Right lobe of liver (tissue), 6 donors: ENCODE measurements around the gene MFSD6. TPM values are rescaled to one million over a fixed set of nuclear protein-coding genes. Genes with fewer than 3 reads are reported as not detected.
"Not testable (repeated sequence)": the region's sequence is repeated elsewhere in the genome, so short reads cannot be mapped to it uniquely, and the experiment has no call there.

ENCODE experiments used
- ATAC-seq, 4 donors: fragments of 200-7000 bp; cut with Tn5 transposase; one replicate each; pipeline ENCODE4 v1.9.1; 2020; ENCODE audit warnings: mild to moderate bottlenecking in 4 of 4, moderate library complexity in 4 of 4
- DNase-seq, 3 donors: peaks; one replicate each; pipeline ENCODE4 v3.0.0-alpha.2; 2020
- H3K27ac ChIP-seq, 3 donors: fragments of 200-600 bp; one replicate each; pipeline ENCODE4 v1.8.0; 2022
- H3K27me3 ChIP-seq, 2 donors: fragments of 200-600 bp; one replicate each; pipeline ENCODE4 v1.8.0; 2022
- H3K36me3 ChIP-seq, 4 donors: fragments of 200-600 bp; sonication (generic) in 1 of 4; one replicate each; pipeline versions ENCODE4 v1.5.1 to v1.8.0; 2017 to 2022; ENCODE audit warnings: control low read depth in 1 of 4
- H3K4me1 ChIP-seq, 4 donors: fragments of 200-600 bp; sonication (generic) in 1 of 4; one replicate each; pipeline versions ENCODE4 v1.5.1 to v1.8.0; 2017 to 2022; ENCODE audit warnings: control low read depth in 1 of 4
- H3K4me3 ChIP-seq, 3 donors: fragments of 200-600 bp; one replicate each; pipeline ENCODE4 v1.8.0; 2022
- H3K9me3 ChIP-seq, 4 donors: fragments of 200-600 bp; sonication (generic) in 1 of 4; one replicate each; pipeline versions ENCODE4 v1.5.1 to v1.8.0; 2017 to 2022; ENCODE audit warnings: control low read depth in 1 of 4
- POLR2A ChIP-seq: fragments of 450-650 bp; IDR thresholded peaks from one replicate; pipeline ENCODE4 v1.6.1; 2017; ENCODE audit warnings: antibody characterized with exemption, mild to moderate bottlenecking
- WGBS: methylation state at CpG from one replicate; pipeline ENCODE4 v1.1.6; 2018; ENCODE audit warnings: low coverage, low lambda C conversion rate; ENCODE audit not compliant: insufficient coverage; ENCODE audit errors: missing lambda C conversion rate; 5-methylcytosine and 5-hydroxymethylcytosine counted together
- intact Hi-C, 2 donors: fragments of 100-400 bp; cut with DNase I; formaldehyde crosslinking; loops; one replicate each; pipeline versions ENCODE4 v1.11.2 to v1.14.1; 2022
- total RNA-seq, 6 experiments: library from RNA; depleted of rRNA in 2 of 6; stranded (reverse); fragments of >200 nt in 2 of 6; fragmentation: NEBNext Ultra II Directional in 3 of 6; extraction: Animal tissue kit (Norgen Biotek cat#: 25700) in 3 of 6; gene quantifications; one replicate each; pipeline versions ENCODE4 v1.1.0 to v1.2.4, GENCODE V29; 2016 to 2023
- TF ChIP-seq, protein P1 (sequence below), 4 donors: fragments of 200-600 bp in 3 of 4; fragments of 450-650 bp in 1 of 4; IDR thresholded peaks; one replicate each; pipeline versions ENCODE4 v1.5.1 to v1.8.0; 2016 to 2022; ENCODE audit warnings: antibody characterized with exemption in 4 of 4, mild to moderate bottlenecking in 2 of 4
- donor health status: DM: no; HTN: yes; CAD: no.
- donor health status: DM: no; HTN: no; CAD: no.
- donor health status: DM: no; HTN: no; CAD: no.
- donor health status: DM: no; HTN: yes; CAD: no.
- donor health status: DM: no; HTN: yes; CAD: no.

MFSD6 gene
- total RNA-seq, 6 experiments from 2014 or later, result 1.5 to 14.8 (median 4.1) TPM

DNA sequence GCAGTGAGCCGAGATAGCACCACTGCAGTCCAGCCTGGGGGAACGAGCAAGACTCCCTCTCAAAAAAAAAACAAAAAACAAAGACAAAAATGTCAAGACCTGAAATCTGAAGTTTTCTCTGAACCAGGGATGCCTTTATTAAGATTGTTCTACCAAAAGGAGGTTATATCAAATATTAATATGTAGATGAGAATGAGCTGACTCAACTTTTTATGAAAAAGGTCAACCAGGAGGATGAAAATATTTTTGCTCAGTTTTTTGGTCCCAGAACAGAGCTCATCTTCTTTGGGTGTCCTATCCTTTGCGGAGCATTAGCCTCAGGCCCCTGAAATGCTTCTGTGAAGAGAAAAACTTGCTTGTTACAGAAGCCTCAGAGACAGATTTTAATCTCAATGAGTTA, 82.3 kb downstream of the MFSD6 start:
- WGBS, result 97% methylated on average over 3 of the region's 3 CpGs

DNA sequence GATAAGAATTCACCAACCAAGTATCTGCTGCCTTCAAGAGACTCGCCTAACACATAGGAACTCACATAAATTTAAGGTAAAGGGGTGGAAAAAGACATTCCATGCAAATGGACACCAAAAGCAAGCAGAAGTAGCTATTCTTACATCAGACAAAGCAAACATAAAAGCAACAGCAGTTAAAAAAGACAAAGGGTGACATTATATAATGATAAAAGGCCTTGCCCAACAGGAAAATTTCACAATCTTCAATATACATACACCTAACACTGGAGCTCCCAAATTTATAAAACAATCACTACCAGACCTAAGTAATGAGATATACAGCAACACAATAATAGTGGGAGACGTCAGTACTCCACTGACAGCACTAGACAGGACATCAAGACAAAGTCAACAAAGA, 84.9 kb downstream of the MFSD6 start:
- no peak overlapping the region for H3K27ac ChIP-seq
- no peaks in the 10 kb centered on the region for H3K27me3 ChIP-seq
- H3K4me3 ChIP-seq, result no peak overlapping the region
- ATAC-seq (no peak), DNase-seq (no peak)
- H3K9me3 ChIP-seq, result no peaks in the 10 kb centered on the region
- TF ChIP-seq, protein P1, sequence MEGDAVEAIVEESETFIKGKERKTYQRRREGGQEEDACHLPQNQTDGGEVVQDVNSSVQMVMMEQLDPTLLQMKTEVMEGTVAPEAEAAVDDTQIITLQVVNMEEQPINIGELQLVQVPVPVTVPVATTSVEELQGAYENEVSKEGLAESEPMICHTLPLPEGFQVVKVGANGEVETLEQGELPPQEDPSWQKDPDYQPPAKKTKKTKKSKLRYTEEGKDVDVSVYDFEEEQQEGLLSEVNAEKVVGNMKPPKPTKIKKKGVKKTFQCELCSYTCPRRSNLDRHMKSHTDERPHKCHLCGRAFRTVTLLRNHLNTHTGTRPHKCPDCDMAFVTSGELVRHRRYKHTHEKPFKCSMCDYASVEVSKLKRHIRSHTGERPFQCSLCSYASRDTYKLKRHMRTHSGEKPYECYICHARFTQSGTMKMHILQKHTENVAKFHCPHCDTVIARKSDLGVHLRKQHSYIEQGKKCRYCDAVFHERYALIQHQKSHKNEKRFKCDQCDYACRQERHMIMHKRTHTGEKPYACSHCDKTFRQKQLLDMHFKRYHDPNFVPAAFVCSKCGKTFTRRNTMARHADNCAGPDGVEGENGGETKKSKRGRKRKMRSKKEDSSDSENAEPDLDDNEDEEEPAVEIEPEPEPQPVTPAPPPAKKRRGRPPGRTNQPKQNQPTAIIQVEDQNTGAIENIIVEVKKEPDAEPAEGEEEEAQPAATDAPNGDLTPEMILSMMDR (IDR thresholded peaks at IDR 0.05), result no peak
- WGBS, result 100% methylated on average over 2 of the region's 2 CpGs
- intact Hi-C loops, result no loop called here
- H3K4me1 ChIP-seq, result peaks cover 0 to 4% (median 0%) of the 10 kb centered on the region in 4 donors
- peaks cover 0 to 1% (median 0%) of the 10 kb centered on the region in 4 donors for H3K36me3 ChIP-seq

More for the DNA sequence above, 82.3 kb downstream of the MFSD6 start:
- peaks cover 0 to 1% (median 0%) of the 10 kb centered on the region in 4 donors for H3K36me3 ChIP-seq
- H3K4me1 ChIP-seq, result no peaks in the 10 kb centered on the region
- intact Hi-C loops, result no loop called here
- TF ChIP-seq, protein P1 (IDR thresholded peaks at IDR 0.05), result no peak
- no peak for TF ChIP-seq POLR2A
- ATAC-seq (no peak), DNase-seq (no peak)
- H3K27ac ChIP-seq, result no peak overlapping the region
- no peaks in the 10 kb centered on the region for H3K9me3 ChIP-seq
- H3K27me3 ChIP-seq, result no peaks in the 10 kb centered on the region
- no peak overlapping the region for H3K4me3 ChIP-seq

DNA sequence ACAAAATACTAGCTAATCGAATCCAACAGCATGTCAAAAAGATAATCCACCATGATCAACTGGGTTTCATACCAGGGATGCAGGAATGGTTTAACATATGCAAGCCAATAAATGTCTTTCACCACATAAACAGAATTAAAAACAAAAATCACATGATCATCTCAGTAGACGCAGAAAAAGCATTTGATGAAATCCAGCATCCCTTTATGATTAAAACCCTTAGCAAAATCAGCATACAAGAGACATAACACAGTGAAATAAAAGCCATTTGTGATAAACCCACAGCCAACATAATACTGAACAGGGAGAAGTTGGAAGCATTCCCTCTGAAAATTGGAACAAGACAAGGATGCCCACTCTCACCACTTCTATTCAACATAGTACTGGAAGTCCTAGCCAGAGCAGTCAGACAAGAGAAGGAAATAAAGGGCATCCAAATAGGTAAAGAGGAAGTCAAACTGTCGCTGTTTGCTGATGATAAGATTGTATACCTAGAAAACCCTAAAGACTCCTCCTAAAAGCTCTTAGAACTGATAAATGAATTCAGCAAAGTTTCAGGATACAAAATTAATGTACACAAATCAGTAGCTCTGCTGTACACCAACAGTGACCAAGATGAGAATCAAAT, 86.6 kb downstream of the MFSD6 start:
- H3K27me3 ChIP-seq, H3K36me3 ChIP-seq, ATAC-seq, H3K4me3 ChIP-seq, H3K4me1 ChIP-seq, H3K27ac ChIP-seq, H3K9me3 ChIP-seq, intact Hi-C loops, DNase-seq: not testable (repeated sequence)
- 90% methylated on average over 3 of the region's 3 CpGs for WGBS

DNA sequence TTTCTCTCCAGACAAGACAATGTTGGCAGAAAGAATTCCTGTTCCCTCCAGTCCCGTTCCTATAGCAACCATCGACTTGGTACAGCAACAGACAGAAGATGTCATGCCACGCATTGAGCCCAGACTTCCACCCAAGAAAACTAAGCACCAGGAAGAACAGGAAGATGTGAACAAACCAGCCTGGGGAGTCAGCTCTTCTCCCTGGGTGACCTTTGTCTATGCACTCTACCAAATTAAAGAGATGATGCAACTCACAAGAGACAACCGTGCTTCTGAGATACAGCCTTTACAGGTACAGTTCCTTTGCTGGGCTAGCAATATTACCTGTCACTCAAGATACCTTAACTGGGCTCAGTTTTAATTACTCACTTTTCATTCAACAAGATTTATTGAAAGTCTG, 89.3 kb downstream of the MFSD6 start:
- Histone ChIP-seq H3K27ac (no peak overlapping the region), H3K4me3 (no peak overlapping the region), H3K4me1 (peaks cover 0 to 12% (median 4%) of the 10 kb centered on the region in 4 donors), H3K36me3 (no peaks in the 10 kb centered on the region), H3K27me3 (no peaks in the 10 kb centered on the region), H3K9me3 (no peaks in the 10 kb centered on the region)
- peak; percentile 66 to 76 (median 73) for ATAC-seq
- WGBS, result 69% methylated on average over 4 of the region's 4 CpGs
- intact Hi-C loops, result no loop called here
- DNase-seq, result no peak
- TF ChIP-seq, protein P1 (IDR thresholded peaks at IDR 0.05), result no peak
- TF ChIP-seq POLR2A, result no peak

DNA sequence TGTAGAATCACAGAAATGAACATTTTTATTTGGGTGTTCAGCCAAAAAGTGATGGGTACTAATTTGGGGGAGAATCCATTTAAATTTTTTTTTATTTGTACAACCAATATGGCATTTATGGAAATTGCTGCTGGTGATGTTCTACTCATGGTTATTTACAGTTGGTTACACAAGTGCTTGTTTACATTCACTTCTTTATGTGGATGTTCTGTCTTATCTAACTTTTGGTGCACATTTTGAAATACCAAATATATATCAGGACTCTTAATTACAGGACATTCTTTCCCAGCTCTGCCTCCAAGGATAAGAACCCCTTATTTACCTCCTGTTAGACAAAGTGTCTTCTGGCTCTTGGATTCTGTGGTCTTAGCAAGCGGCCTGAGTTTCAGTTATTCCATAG, 91.1 kb downstream of the MFSD6 start:
- no peak overlapping the region for H3K27ac ChIP-seq
- ATAC-seq, result no peak
- TF ChIP-seq, protein P1 (IDR thresholded peaks at IDR 0.05), result no peak
- TF ChIP-seq POLR2A, result no peak
- no peak for DNase-seq
- intact Hi-C loops, result no loop called here
- no peaks in the 10 kb centered on the region for H3K27me3 ChIP-seq
- peaks cover 0 to 12% (median 4%) of the 10 kb centered on the region in 4 donors for H3K4me1 ChIP-seq
- no peaks in the 10 kb centered on the region for H3K36me3 ChIP-seq
- H3K9me3 ChIP-seq, result no peaks in the 10 kb centered on the region
- WGBS, result 88% methylated on average over 1 of the region's 1 CpG
- no peak overlapping the region for H3K4me3 ChIP-seq
